Cardiac muscle cell (in vitro differentiated cells and primary cell): ENCODE data around the gene IFI16. TPM values are rescaled to one million over a fixed set of nuclear protein-coding genes. Genes with fewer than 3 reads are reported as not detected.
A peak's percentile ranks its signal among the peaks of the same experiment; 100 is the strongest.
"Not testable (repeated sequence)": the region's sequence is repeated elsewhere in the genome, so short reads cannot be mapped to it uniquely, and the experiment has no call there.

ENCODE experiments used
- DNase-seq, 2 donors: peaks; one replicate each; pipeline versions ENCODE4 v3.0.0 to v3.0.0-alpha.2; 2010 to 2017; ENCODE audit warnings: low read depth in 1 of 2, low spot score in 1 of 2
- H3K27ac ChIP-seq: fragments of 200-600 bp; sonication (generic); 2 replicates; pipeline ENCODE4 v1.5.1; 2016
- H3K27me3 ChIP-seq: fragments of 200-600 bp; sonication (generic); 2 replicates; pipeline ENCODE4 v1.6.0; 2016; ENCODE audit warnings: control low read depth
- H3K36me3 ChIP-seq: fragments of 200-600 bp; sonication (generic); 2 replicates; pipeline ENCODE4 v1.5.1; 2016; ENCODE audit warnings: control low read depth
- H3K4me1 ChIP-seq: fragments of 200-600 bp; sonication (generic); 2 replicates; pipeline ENCODE4 v1.8.1; 2017; ENCODE audit warnings: low read depth, mild to moderate bottlenecking, mixed run types
- H3K4me3 ChIP-seq: fragments of 200-600 bp; sonication (generic); 2 replicates; pipeline ENCODE4 v1.5.1; 2016; ENCODE audit warnings: mild to moderate bottlenecking
- H3K9me3 ChIP-seq: fragments of 200-600 bp; sonication (generic); 2 replicates; pipeline ENCODE4 v1.5.1; 2017; ENCODE audit warnings: low read depth, mild to moderate bottlenecking, control low read depth
- CTCF ChIP-seq: IDR thresholded peaks from 2 replicates; pipeline ENCODE4 v1.5.1; 2012; ENCODE audit warnings: low read depth, mild to moderate bottlenecking, low read length
- polyA plus RNA-seq: library from polyadenylated mRNA; unstranded; fragments of >200 nt; fragmentation: Nextera tagmentation; extraction: Ambion mirVana; gene quantifications from 2 replicates; pipeline ENCODE4 v1.2.1, GENCODE V29; 2016
- total RNA-seq: library from RNA; depleted of rRNA; stranded (reverse); fragments of >200 nt; gene quantifications from 2 replicates; pipeline ENCODE4 v1.2.3, GENCODE V29; 2016

The IFI16 gene
- total and polyA plus RNA-seq, 2 experiments from 2014 or later = 10.5 to 15.0 TPM

GRCh38 chr1:158999316-159000069, 10.2 kb upstream of the IFI16 start:
- peak; percentile 89 to 99 for DNase-seq
- peaks cover 19% of the 10 kb centered on the region for H3K4me1 ChIP-seq
- H3K36me3 ChIP-seq = no peaks in the 10 kb centered on the region
- peak overlapping the region; percentile 46 for H3K4me3 ChIP-seq
- no peaks in the 10 kb centered on the region for H3K27me3 ChIP-seq
- peak overlapping the region; percentile 95 for H3K27ac ChIP-seq
- H3K9me3 ChIP-seq = no peaks in the 10 kb centered on the region
- no peak for TF ChIP-seq CTCF

GRCh38 chr1:159000070-159000409, 9.7 kb upstream of the IFI16 start:
- H3K9me3 ChIP-seq = no peaks in the 10 kb centered on the region
- peaks cover 19% of the 10 kb centered on the region for H3K4me1 ChIP-seq
- TF ChIP-seq CTCF = no peak
- H3K4me3 ChIP-seq = peak overlapping the region; percentile 46
- peak overlapping the region; percentile 95 for H3K27ac ChIP-seq
- H3K36me3 ChIP-seq = no peaks in the 10 kb centered on the region
- no peak for DNase-seq
- no peaks in the 10 kb centered on the region for H3K27me3 ChIP-seq

- Histone ChIP-seq H3K27ac (peak overlapping the region; percentile 95), H3K9me3 (no peaks in the 10 kb centered on the region), H3K4me3 (peak overlapping the region; percentile 46), H3K27me3 (no peaks in the 10 kb centered on the region), H3K36me3 (no peaks in the 10 kb centered on the region), H3K4me1 (peaks cover 23% of the 10 kb centered on the region)
- no peak for TF ChIP-seq CTCF
- DNase-seq = peak; percentile 53 to 96
These were observed 9.1 kb upstream of the IFI16 start for GRCh38 chr1:159000625-159001024.

GRCh38 chr1:159005161-159005560, 4.5 kb upstream of the IFI16 start:
- no peak overlapping the region for H3K4me3 ChIP-seq
- H3K27me3 ChIP-seq = no peaks in the 10 kb centered on the region
- H3K4me1 ChIP-seq = peaks cover 18% of the 10 kb centered on the region
- no peaks in the 10 kb centered on the region for H3K36me3 ChIP-seq
- no peak overlapping the region for H3K27ac ChIP-seq
- H3K9me3 ChIP-seq = no peaks in the 10 kb centered on the region
- no peak for TF ChIP-seq CTCF
- DNase-seq = no peak

GRCh38 chr1:159005676-159006075, 4.0 kb upstream of the IFI16 start:
- no peak overlapping the region for H3K4me3 ChIP-seq
- no peaks in the 10 kb centered on the region for H3K9me3 ChIP-seq
- H3K4me1 ChIP-seq = peaks cover 13% of the 10 kb centered on the region
- H3K36me3 ChIP-seq = no peaks in the 10 kb centered on the region
- no peaks in the 10 kb centered on the region for H3K27me3 ChIP-seq
- peak; percentile 2 to 81 for DNase-seq
- no peak for TF ChIP-seq CTCF
- H3K27ac ChIP-seq = peak overlapping the region; percentile 26

GRCh38 chr1:159006210-159006807, 3.4 kb upstream of the IFI16 start:
- not testable (repeated sequence) for DNase-seq, H3K36me3 ChIP-seq, H3K4me1 ChIP-seq, H3K27me3 ChIP-seq, H3K4me3 ChIP-seq, H3K9me3 ChIP-seq
- H3K27ac ChIP-seq = peak overlapping the region; percentile 26
